MCF 10A (cell line): ENCODE results near the gene BDKRB1. TPM values are rescaled to one million over a fixed set of nuclear protein-coding genes. Genes with fewer than 3 reads are reported as not detected.

ENCODE experiments used
- BruUV-seq: library from RNA; stranded (reverse); fragments of 400-500 nt; replicated peaks from 2 replicates; lab custom pipeline; 2021; lab: Mats Ljungman, UMichigan
- CTCF ChIA-PET: fragments of 300-600 bp; sonication (Branson Sonifier 250); formaldehyde crosslinking; extraction: SDS; loops from one replicate; lab custom pipeline; 2021; ENCODE audit warnings: antibody characterized with exemption, inconsistent platforms; lab: Yijun Ruan, JAX
- POLR2A ChIA-PET: fragments of 300-600, 350-650 bp; sonication (Branson Sonifier 250); formaldehyde crosslinking; extraction: SDS; loops from one replicate; lab custom pipeline; 2020; ENCODE audit warnings: antibody characterized with exemption, inconsistent platforms; lab: Yijun Ruan, JAX
- DNase-seq: peaks from one replicate; pipeline ENCODE4 v3.0.0-alpha.2; 2018; ENCODE audit not compliant: unreplicated experiment
- H3K27ac Mint-ChIP-seq: one replicate; pipeline ENCODE4 v1.8.0; 2022; ENCODE audit warnings: mild to moderate bottlenecking, low read depth, mixed read lengths; ENCODE audit not compliant: unreplicated experiment
- H3K27me3 Mint-ChIP-seq: one replicate; pipeline ENCODE4 v1.8.0; 2022; ENCODE audit warnings: mixed read lengths; ENCODE audit not compliant: insufficient read depth, unreplicated experiment
- H3K36me3 Mint-ChIP-seq: one replicate; pipeline ENCODE4 v1.8.0; 2022; ENCODE audit warnings: mild to moderate bottlenecking, moderate library complexity, mixed read lengths; ENCODE audit not compliant: insufficient read depth, unreplicated experiment
- H3K4me1 Mint-ChIP-seq: one replicate; pipeline ENCODE4 v1.8.0; 2022; ENCODE audit warnings: mixed read lengths; ENCODE audit not compliant: insufficient read depth, unreplicated experiment
- H3K4me3 Mint-ChIP-seq: one replicate; pipeline ENCODE4 v1.8.0; 2022; ENCODE audit warnings: mild to moderate bottlenecking, moderate library complexity, mixed read lengths; ENCODE audit not compliant: unreplicated experiment
- H3K9me3 Mint-ChIP-seq: one replicate; pipeline ENCODE4 v1.8.0; 2022; ENCODE audit warnings: mixed read lengths; ENCODE audit not compliant: unreplicated experiment
- intact Hi-C: fragments of 100-400 bp; cut with micrococcal nuclease; formaldehyde crosslinking; loops from 2 replicates; pipeline ENCODE4 v1.14.1; 2022
- total RNA-seq: library from RNA; stranded (reverse); gene quantifications from 2 replicates; pipeline ENCODE4 v1.2.3, GENCODE V29; 2022
- TF ChIP-seq, protein P1 (sequence below): fragments of 200-600 bp; IDR thresholded peaks from one replicate; pipeline ENCODE4 v1.8.0; 2022; ENCODE audit warnings: antibody characterized with exemption, mild to moderate bottlenecking; ENCODE audit not compliant: unreplicated experiment

The BDKRB1 gene
- total RNA-seq, 1 experiment from 2014 or later, result 0.51 TPM

DNA sequence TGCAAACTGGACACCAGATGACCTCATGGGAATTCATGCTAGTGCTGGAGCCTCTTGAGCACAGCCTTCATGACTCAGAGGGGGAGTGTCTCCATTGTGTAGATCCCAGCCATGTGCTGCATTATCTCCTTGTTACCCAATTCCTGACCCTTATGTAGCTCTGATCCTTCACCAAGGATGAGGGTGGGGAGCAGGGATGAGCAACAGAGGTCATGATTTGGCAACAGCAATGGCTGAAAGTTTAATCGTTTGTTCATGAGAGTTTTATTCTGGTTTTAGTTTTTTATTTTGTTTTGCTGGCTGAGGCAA is 9.5 kb upstream of the BDKRB1 start:
- Mint-ChIP-seq H3K9me3 (no peaks in the 10 kb centered on the region), H3K36me3 (no peaks in the 10 kb centered on the region), H3K27me3 (no peaks in the 10 kb centered on the region), H3K27ac (no peak overlapping the region), H3K4me1 (peaks cover 29% of the 10 kb centered on the region), H3K4me3 (no peak overlapping the region)
- intact Hi-C loops, result no loop called here
- ChIA-PET CTCF (interaction anchor here (0.7 to 2.0 kb wide), 3 partner anchors 9 to 29 kb away, joined by 3 to 8 read pairs (median 3); partner anchors contain the start of gene BDKRB1), POLR2A (interaction anchor here (0.7 to 2.4 kb wide), 6 partner anchors 9 to 410 kb away, joined by 3 to 7 read pairs (median 4); partner anchors contain the start of genes BDKRB1 and GSKIP)
- peak; percentile 98 for DNase-seq
- BruUV-seq, result no TSS peak
- TF ChIP-seq, protein P1, sequence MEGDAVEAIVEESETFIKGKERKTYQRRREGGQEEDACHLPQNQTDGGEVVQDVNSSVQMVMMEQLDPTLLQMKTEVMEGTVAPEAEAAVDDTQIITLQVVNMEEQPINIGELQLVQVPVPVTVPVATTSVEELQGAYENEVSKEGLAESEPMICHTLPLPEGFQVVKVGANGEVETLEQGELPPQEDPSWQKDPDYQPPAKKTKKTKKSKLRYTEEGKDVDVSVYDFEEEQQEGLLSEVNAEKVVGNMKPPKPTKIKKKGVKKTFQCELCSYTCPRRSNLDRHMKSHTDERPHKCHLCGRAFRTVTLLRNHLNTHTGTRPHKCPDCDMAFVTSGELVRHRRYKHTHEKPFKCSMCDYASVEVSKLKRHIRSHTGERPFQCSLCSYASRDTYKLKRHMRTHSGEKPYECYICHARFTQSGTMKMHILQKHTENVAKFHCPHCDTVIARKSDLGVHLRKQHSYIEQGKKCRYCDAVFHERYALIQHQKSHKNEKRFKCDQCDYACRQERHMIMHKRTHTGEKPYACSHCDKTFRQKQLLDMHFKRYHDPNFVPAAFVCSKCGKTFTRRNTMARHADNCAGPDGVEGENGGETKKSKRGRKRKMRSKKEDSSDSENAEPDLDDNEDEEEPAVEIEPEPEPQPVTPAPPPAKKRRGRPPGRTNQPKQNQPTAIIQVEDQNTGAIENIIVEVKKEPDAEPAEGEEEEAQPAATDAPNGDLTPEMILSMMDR, result no peak

DNA sequence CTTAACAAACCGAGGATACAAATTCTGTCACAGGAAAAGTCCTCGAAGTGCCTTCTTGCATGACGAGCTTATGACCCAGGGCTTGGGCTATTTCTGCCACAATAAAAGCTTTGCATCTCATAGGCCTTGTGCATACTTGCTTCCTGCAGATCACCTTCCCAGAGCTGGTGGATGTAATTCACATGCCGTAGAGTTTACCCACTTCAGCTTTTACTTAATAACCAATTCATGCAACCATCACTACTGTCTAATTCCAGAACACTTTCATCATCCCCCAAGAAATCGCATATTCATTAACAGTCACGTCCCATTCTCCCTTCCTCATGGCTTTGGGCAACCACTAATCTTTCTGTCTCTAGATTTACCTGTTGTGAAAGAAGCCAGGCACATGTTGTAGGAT is 9.0 kb upstream of the BDKRB1 start:
- DNase-seq, result no peak
- Mint-ChIP-seq H3K9me3 (no peaks in the 10 kb centered on the region), H3K4me3 (no peak overlapping the region), H3K27ac (no peak overlapping the region), H3K4me1 (peaks cover 34% of the 10 kb centered on the region), H3K27me3 (no peaks in the 10 kb centered on the region), H3K36me3 (no peaks in the 10 kb centered on the region)
- ChIA-PET CTCF (interaction anchor here (0.5 to 2.0 kb wide), 4 partner anchors 9 to 99 kb away, joined by 3 to 8 read pairs (median 4); partner anchors contain the start of gene BDKRB1), POLR2A (interaction anchor here (0.6 to 2.4 kb wide), 4 partner anchors 9 to 161 kb away, joined by 3 to 7 read pairs (median 5); partner anchors contain the start of genes BDKRB1 and GSKIP)
- intact Hi-C loops, result no loop called here
- BruUV-seq, result no TSS peak
- TF ChIP-seq, protein P1, result no peak

DNA sequence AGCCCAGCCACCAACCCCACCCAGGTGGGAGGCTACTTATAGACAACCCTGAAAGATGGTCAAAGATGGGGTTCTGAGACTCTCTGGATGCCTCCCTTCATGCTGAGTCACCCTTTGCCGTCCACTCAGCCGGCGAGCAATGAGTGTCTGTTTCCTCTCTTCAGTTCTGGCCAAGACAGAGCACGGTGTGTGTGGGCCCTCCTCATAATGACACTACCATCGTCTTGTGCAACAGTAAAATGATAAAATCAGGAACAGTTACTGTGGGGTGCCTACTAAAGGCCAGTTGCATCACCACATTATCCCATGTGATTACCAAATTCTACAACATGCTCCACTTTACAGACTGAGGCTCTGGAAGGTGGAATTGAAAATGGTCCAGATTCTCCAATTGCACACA is 7.0 kb upstream of the BDKRB1 start:
- CTCF ChIA-PET, result no interaction called here
- intact Hi-C loops, result no loop called here

DNA sequence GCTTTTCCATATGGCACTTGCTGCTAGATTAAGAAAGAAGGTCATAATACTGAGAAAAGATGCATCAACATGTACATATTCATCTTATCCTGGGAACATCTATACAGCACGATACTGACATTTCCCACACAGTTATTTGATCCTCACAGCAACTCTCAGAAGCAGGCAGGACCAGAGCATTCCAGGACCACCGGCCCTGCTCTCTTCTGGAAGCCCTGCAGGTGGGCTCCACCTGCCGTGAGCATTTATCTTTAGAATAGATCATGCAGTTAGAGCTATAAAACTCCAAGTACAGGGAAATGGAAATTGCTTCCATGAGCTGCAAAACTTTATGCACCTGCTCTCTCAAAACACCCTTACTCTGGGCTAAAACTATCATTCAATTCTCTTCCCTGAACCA is 5.5 kb upstream of the BDKRB1 start:
- H3K27ac Mint-ChIP-seq, result no peak overlapping the region
- CTCF ChIA-PET, result no interaction called here

More for the DNA sequence above, 7.0 kb upstream of the BDKRB1 start:
- no peaks in the 10 kb centered on the region for H3K36me3 Mint-ChIP-seq
- TF ChIP-seq, protein P1, result no peak
- no TSS peak for BruUV-seq
- peaks cover 48% of the 10 kb centered on the region for H3K4me1 Mint-ChIP-seq
- H3K9me3 Mint-ChIP-seq, result no peaks in the 10 kb centered on the region
- POLR2A ChIA-PET, result no interaction called here
- H3K27ac Mint-ChIP-seq, result no peak overlapping the region
- no peaks in the 10 kb centered on the region for H3K27me3 Mint-ChIP-seq
- DNase-seq, result peak; percentile 95
- H3K4me3 Mint-ChIP-seq, result peak overlapping the region; percentile 21

More for the DNA sequence above, 5.5 kb upstream of the BDKRB1 start:
- Mint-ChIP-seq H3K9me3 (no peaks in the 10 kb centered on the region), H3K4me1 (peaks cover 55% of the 10 kb centered on the region), H3K27me3 (no peaks in the 10 kb centered on the region), H3K36me3 (no peaks in the 10 kb centered on the region), H3K4me3 (no peak overlapping the region)
- BruUV-seq, result no TSS peak
- intact Hi-C loops, result no loop called here
- TF ChIP-seq, protein P1, result no peak
- no peak for DNase-seq
- POLR2A ChIA-PET, result interaction anchor here (0.8 kb wide), 1 partner anchor 10 kb away, joined by 3 read pairs; no protein-coding TSS in a partner anchor
